HG03025 (cell line): ENCODE results near the gene CDK2AP2.
"Not testable (repeated sequence)": the region's sequence is repeated elsewhere in the genome, so short reads cannot be mapped to it uniquely, and the experiment has no call there.

Source experiments
- ATAC-seq: cut with Tn5 transposase; IDR thresholded peaks from one replicate; pipeline ENCODE4 v1.9.1; 2021; ENCODE audit warnings: mild to moderate bottlenecking, moderate library complexity; ENCODE audit not compliant: unreplicated experiment, low FRiP score

CDK2AP2 gene, protein sequence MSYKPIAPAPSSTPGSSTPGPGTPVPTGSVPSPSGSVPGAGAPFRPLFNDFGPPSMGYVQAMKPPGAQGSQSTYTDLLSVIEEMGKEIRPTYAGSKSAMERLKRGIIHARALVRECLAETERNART

DNA sequence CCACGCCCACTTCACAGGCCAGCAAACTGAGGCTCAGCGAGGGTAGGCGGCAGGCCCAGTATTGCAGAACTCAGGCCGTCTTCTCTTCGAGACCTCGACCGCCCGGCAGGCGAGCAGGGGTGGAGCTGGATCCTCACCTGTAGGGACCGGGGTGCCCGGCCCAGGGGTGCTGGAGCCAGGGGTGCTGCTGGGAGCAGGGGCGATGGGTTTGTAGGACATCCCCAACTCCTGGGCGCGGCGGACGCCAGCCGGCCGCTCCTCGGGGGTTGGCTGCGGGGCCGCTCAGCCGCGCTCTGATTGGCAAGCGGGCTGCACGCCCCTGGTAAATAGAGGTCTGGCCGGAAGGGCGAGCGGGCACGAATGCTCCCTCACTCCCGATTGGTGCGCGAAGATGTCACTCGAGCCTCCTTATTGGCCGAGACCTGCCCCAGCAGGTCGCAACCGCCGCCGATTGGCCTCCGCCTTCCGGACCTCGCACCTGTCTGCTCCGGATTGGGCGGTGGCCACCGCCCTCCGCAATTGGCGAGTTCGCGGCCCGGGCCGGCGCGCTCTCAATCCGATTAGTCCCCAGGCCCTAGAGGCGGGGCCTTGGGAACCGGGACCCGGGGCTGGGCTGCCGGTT is at the start of gene CDK2AP2:
Gene CDK2AP2, minus strand, starts transcription at position 299 of the 622 bp plus-strand sequence. Its CDS starts 80 bp downstream, at position 219.
- peak; percentile 65 for ATAC-seq

DNA sequence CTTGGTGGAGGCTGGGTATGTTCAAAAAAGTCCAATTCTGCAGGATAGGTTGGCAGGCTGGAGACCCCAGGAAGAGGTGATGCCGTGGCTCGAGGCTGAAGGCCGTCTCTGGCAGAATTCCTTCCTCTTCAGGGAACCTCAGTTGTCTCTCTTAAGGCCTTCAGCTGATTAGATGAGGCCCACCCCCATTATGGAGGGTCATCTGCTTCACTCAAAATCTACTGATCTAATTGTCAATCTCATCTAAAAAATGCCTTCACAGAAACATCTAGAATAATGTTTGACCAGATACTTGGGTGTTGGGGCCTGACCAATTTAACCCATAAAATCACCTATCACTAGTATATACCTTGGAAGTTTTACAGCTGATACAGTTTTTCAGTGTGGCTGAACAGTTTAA is 48.3 kb upstream of the CDK2AP2 start:
- no peak for ATAC-seq

DNA sequence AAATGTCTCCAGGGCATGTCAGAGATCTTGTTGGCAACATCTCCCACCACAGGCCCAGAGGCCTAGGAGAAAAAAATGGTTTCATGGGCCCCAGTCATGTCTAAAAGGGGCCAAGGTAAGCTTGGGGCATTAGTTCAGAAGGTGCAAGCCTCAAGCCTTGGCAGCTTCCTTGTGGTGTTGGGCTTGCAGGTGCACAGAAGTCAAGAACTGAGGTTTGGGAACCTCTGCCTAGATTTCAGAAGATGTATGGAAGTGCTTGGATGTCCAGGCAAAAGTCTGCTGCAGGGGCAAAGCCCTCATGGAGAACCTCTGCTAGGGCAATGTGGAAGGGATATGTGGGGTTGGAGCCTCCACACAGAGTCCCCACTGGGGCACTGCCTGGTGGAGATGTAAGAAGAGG is 43.7 kb upstream of the CDK2AP2 start:
- not testable (repeated sequence) for ATAC-seq

DNA sequence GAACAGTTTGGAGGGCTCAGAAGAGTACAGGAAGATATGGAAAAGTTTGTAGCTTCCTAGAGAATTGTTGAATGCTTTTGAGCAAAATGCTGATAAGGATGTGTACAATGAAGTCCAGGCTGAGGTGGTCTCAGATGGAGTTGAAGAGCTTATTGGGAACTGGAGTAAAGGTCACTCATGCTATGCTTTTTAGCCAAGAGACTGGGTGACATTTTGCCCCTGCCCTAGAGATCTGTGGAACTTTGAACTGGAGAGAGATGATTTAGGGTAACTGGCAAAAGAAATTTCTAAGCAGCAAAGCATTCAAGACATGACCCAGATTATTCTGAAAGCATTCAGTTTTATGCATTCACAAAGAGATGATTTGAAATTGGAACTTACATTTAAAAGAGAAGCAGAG is 43.2 kb upstream of the CDK2AP2 start:
- ATAC-seq = no peak

DNA sequence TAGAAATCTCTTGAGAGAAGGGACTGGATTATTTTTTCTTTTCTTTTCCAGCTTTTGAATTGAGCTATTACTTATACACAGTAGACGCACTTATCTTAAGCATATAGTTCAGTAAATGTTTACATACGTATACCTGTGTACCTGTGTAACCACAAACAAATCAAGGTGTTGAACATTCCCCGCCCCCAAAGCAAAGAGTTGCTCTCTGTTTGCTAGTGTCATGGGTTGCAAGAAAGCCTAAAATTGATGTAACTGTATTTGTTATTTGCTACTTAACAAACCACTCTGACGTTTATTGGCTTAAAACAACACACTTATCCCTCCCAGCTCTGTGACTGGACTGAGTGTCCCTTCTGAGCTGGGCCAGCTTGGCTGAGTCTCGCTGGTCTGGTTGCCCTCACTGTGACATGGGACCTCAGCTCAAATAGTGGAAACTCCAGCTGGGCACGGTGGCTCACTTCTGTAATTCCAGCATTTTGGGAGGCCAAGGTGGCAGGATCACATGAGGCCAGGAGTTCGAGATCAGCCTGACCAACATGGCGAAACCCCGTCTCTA is 40.7 kb upstream of the CDK2AP2 start:
- no peak for ATAC-seq

DNA sequence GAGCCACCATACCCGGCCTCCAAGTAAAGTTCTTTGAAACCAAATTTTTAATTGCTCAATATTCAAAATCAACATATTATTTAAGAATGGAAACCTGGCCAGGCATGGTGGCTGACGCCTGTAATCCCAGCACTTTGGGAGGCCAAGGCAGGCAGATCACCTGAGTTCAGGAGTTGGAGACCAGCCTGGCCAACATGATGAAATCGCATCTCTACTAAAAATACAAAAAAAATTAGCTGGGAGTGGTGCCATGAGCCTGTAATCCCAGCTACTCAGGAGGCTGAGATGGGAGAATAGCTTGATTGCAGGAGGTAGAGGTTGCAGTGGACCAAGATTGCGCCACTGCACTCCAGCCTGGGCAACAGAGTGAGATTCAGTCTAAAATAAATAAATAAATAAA is 40.1 kb upstream of the CDK2AP2 start:
- ATAC-seq = not testable (repeated sequence)

DNA sequence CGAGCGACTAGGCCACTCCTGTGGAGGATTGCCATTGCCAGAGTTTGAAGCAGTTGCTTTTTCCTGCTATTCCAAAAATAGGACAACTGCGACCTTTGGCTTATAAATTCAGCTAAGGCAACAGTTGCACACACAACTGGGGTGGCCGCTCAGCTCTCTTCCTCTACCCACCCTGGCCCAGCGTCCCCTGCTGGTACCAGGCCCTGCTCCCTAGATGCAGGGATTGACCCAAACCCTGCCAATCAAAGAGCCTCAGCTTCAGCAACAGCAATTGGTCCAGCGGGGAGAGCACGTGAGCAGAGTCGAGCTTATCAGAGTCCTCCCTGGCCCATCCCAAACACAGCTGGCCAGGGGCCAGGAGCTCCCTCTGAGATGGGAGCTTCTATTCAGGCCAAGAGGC is 37.3 kb upstream of the CDK2AP2 start:
- no peak for ATAC-seq

DNA sequence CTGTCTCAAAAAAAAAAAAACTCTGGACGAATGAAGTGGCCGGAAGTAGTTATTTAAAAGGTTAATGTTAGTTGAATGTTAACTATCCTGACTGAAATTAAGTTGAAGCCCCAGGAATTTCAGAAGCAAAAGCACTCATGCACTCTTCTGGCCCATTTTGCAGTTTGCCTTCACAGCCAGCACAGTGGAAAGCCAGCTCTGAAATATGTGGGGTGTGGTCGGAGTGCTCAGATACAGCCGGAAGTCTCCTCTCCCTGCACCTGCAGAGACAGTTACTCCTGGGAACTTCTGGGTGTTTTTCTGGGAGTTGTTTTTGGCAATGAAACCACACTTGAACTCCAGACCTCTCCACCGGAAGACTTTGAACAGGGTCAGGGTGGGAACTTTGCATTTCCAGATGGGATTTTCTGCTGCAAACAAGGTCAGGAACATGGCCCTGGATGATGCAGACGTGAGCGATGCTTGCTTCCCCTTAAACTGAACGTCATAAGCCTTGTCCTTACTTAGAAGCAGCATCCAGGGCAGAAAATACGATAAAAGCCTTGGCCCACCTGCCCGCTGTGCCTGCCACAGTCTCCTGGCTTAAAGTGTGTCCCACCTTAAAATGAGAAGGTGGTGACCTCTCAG is 36.8 kb upstream of the CDK2AP2 start:
- ATAC-seq = no peak

DNA sequence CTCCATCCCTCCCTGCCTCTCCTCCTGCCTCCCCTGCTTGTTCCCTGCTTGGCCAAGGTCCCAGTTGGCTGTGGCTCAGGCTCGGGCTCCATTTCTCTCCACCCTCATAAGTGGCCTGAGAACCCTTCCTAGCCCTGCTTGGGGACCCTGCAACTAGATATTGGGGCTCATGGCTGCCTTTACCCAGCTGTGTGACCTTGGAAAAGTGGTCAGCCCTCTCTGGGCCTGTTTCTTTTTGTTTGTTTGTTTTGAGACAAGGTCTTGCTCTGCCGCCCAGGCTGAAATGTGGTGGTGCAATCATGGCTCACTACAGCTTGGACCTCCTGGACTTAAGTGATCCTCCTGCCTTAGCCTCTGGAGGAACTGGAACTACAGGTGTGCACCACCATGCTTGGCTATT is 35.6 kb upstream of the CDK2AP2 start:
- ATAC-seq = no peak

DNA sequence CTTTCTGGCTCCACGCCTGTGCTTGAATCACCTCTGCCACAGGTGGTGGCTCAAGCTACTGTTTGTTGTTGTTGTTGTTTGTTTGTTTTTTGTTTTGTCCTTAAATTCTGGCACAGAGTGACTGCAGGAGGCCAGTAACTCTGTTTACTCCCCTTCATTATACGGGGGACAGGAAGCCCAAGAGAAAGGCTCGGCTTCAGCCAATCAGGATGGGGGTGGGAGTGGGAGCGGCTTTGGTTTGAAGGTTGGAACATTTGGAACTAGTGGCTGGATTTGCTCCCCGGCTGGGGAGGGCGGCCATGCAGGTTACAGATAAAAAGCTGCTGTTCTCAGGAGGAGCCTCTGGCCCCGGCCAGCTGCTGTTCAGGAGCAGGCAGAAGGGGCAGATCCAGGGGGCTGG is 35.0 kb upstream of the CDK2AP2 start:
- ATAC-seq = no peak

DNA sequence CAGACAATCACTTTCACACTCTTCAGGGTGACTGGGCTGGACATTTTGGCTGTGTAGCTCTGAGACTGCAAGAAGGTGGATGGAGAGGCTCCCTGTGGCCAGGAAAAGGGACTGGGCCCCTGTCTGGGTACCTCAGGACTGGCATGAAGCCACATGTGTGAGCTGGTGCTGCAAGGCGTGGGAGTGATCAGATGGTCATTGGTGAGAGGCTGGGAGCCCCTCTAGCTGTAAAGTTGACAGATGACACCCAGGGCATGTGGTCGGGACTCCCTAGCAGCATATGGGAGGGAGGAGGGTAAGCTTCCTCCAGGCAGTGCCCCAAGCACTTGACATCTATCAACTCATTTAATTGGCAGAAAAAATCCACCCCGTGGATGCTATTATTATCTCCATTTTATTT is 34.2 kb upstream of the CDK2AP2 start:
- no peak for ATAC-seq

DNA sequence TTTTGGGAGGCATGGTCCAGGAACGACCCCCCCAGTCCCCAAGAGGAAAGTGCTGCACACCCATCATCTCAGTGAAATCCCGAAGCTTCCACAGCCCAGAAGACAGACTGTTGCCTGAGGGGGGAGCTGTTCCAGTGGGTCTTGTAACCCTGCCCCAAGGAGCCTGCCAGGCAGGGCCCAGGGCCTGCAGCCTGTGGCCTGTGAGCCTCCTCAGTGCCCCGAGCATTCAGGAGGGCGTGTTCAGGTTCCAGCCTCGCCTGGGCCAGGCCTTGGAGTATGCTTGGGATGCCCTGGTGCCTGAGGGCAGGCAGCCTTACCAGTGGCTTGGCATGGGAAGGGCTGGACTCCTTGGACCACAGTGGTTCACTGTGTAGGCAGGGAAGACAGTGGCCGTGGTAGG is 33.2 kb upstream of the CDK2AP2 start:
- no peak for ATAC-seq

DNA sequence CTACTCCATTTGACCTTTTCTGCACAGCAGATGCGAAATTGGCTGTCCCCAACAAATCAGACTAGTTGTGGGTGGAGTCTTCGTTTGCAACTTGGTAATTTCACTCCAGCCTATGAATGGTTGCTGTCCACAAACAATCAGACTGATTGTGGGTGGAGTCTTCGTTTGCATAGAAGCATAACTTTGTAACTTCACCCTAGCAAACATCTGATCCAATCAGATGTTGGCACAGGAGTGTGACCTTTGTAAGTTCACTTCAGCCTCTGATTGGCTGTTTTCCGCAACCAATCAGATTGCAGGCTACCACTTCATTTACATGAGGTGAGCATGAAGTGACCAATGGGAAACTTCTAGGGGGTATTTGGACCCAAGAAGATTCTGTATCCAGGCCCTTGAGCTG is 31.6 kb upstream of the CDK2AP2 start:
- ATAC-seq = no peak

DNA sequence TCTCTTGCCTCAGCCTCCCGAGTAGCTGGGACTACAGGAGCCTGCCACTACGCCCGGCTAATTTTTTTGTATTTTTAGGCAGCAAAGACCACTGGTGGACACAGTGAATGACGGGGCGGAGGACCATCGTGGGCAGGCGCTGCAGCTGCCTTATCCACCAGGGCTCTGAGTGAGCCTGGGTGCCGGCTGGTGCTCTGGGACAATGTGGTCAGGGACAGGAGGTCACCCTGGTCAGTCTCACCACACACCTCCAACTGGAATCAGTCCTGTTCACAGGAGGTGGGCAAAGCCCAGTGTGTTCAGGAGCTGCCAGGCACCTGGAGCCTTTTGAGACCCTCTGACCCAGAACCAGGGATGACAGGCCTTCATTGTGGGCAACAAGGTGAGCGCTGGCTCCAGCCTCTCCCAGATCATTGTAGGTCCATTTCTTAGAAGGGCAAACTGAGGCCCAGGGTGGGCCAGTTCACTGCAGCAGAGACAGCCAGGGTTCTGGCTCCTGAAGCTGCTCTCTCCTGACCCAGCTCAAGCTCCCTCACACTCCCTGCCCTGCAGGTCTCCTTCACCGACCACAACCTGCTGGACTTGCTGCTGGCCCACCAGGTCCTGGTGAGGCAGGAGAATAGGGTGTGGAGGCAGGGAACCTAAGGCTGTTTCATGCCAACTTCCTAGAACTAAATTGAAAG is 31.0 kb upstream of the CDK2AP2 start:
- ATAC-seq = no peak

DNA sequence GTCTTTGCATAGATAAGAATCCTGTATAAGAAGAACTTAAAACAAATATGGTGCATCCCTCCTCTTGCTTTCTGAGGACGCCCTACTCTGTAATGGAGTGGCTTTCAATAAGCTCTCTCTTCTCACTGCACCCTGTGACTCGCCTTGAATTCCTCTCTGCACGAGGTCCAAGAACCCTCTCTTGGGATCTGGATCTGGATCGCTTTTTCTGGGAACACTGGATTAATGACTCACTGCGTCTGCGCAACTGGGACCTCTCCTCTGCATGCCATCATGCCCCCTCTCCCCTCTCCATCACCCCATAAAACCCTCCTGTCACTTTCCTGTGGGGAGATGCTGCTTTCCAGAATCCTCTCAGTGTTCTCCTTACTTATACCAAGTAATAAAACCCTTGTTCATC is 30.3 kb upstream of the CDK2AP2 start:
- no peak for ATAC-seq

DNA sequence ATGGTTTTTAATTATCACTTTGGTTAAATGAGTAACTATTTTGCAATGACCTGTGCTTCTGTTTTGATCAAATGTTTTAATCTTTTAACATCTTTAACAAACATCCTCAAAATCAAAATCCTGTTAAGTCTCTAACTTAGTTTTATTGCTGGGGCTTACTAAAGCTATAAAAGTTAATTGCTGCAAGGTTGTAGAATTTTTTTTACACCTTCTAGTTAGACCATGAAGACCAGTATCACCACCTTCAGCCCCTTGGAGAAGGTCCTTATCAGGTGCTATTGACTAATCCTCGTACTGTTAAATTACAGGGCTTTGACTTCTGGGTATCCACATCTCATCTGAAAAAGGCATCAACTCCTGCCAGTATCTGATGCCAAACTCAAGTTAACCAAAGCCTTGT is 27.6 kb upstream of the CDK2AP2 start:
- ATAC-seq = no peak

DNA sequence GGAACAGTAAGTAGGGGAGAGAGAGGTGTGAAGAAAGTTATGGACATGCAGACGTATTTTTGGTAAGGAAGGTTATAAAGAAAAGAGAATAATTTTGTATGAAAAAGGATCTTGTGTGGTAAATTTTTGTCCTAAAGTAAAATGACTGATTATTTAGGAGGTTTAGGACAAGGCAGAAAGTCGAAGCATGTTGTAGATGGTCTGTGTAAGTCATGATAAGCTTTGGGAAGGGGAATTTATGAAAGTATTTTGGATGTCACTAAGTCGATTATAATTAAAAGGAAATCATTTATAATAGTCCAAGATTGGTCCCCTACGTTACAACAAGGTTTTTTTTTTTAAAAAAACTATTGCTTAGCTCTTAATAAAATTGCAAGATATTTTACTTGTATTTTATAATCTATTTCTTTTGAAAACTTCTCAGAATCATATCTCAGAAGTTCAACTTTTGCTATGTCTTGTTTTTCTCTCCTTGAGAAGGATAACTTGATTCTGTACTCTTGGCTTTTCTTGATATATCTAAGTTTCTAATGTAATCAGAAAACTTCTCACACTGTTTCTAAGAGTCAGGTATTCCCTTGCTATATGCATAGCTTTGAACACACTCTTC is 26.2 kb upstream of the CDK2AP2 start:
- no peak for ATAC-seq

DNA sequence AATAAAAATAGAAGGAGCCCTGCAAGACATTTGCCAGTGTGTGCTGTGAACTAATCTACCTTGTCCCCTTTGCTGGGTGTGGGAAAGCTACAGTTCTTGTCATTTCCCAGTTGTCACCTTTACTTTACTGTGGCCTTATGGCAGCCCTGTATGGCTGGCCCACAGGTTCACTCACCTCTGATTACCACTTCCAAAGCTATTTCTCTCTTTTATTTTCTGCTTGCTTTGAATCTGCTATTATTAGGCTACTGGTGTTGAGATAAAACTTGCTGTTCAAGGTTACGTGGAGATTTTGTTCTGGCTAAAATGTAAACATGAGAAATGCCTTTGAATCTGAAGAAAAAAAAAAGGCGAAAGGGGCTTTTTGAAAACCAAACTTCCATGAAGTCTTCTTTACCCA is 24.9 kb upstream of the CDK2AP2 start:
- ATAC-seq = no peak

DNA sequence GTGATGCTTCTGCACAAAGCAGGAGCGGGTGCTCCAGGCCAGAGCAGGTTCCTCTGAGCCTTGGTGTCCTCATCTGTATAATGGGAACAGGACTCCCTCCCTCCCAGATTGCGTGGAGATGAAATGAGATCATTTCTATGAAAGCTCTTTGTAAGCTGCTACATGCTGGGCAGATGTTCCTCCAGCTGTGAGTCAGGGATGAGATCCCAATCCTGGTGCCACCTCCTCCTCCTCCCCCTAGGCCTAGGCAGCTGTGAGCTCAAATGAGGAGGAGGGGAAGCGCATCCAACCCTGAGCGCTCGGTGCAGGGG is 22.3 kb upstream of the CDK2AP2 start:
- ATAC-seq = no peak

DNA sequence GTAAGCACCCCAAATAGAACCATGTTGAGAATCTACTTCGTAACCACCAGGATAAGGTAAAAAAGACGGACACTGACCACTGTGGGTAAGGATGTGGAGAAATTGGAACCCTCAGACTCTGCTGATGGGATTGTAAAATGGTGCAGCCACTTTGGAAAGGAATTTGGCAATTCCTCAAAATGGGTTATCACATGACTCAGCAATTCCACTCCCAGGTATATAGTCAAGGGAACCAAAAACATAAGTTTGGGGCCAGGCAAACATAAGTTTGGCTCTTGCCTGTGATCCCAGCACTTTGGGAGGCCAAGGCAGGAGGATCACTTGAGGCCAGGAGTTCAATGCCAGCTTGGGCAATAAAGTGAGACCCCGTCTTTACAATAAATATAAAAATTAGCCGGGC is 20.4 kb upstream of the CDK2AP2 start:
- no peak for ATAC-seq

DNA sequence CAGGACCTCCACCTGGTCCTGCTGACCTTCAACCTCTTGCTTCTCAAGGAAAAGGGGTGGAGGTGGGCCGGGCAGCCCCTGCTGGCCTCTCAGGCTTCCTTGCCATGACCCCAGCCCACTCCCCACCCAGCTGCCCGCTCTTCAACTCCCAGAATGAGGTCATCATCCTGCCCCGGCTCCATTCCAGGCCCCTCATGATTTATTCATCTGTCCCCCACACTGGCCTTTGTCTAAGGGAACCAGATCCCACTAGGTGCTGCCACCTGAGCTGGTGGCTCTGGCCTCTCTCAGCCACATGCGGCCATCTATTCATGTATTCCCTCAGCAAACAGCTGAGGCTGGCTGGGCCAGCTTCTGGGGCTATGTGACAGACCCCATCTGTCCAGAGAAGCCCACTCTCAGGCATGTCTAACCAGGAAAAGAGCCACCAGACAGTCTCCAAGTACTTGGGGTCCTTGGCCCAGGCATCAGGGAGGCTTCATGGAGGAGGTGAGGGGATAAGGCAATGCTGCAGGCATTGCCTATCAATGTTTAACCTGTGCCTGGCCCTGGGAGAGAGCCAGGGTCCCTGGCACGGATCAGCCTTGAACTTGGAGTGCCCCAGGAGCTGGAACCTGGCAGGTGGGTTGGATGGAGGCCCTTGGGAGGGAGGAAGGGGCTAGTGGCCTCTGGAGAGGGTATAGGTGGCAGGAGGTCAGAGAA is 17.5 kb upstream of the CDK2AP2 start:
- ATAC-seq = no peak
